C4-2B (cell line): ENCODE measurements around the gene CD40.

Experiments used
- CTCF ChIP-seq: fragments of 450-650 bp; conservative IDR thresholded peaks from 2 replicates; pipeline ENCODE4 v1.5.1; 2017; ENCODE audit warnings: mild to moderate bottlenecking
- ZFX ChIP-seq: fragments of 450-650 bp; IDR thresholded peaks from 2 replicates; pipeline ENCODE4 v1.6.1; 2017

GRCh38 chr20:46118481-46119020 lies 437 bp downstream of the CD40 start:
- TF ChIP-seq CTCF (no peak), ZFX (no peak)
